ENCODE measurements around the gene TREX2. TPM values are rescaled to one million over a fixed set of nuclear protein-coding genes. Genes with fewer than 3 reads are reported as not detected.

TREX2 gene
- total and polyA plus RNA-seq, 12 donors = 0.28 to 4.3 (median 1.1) TPM; not detected in 2

- no peaks in the 10 kb centered on the region for H3K36me3 ChIP-seq (replicated peaks in 1 of 2)
- peak overlapping the region in 1 of 5 donors; percentile 66 for H3K27ac ChIP-seq
- H3K27me3 ChIP-seq = peaks cover 10% of the 10 kb centered on the region
- no peak overlapping the region for H3K4me3 ChIP-seq
- no peaks in the 10 kb centered on the region for H3K9me3 ChIP-seq (replicated peaks in 1 of 3)
- no peak for DNase-seq
- intact Hi-C loops (cut with DNase I) = no loop called here
- TF ChIP-seq POLR2A (IDR thresholded peaks at IDR 0.05) = no peak
- TF ChIP-seq CTCF (IDR thresholded peaks at IDR 0.05) = no peak
- no peaks in the 10 kb centered on the region for H3K4me1 ChIP-seq (replicated peaks in 1 of 2)
- 51 to 80% (median 67%) methylated on average over 4 to 10 of the region's 10 CpGs for WGBS, 4 donors
These were observed 45.6 kb upstream of the TREX2 start for GRCh38 chrX:153491351-153491914.

GRCh38 chrX:153490217-153490930, 44.5 kb upstream of the TREX2 start:
- H3K4me3 ChIP-seq = no peak overlapping the region
- no peaks in the 10 kb centered on the region for H3K36me3 ChIP-seq (replicated peaks in 1 of 2)
- DNase-seq = no peak
- no peaks in the 10 kb centered on the region for H3K4me1 ChIP-seq (replicated peaks in 1 of 2)
- peaks cover 3% of the 10 kb centered on the region for H3K27me3 ChIP-seq
- TF ChIP-seq CTCF (IDR thresholded peaks at IDR 0.05) (no peak), POLR2A (IDR thresholded peaks at IDR 0.05) (no peak)
- no peak overlapping the region for H3K27ac ChIP-seq
- WGBS, 4 donors = 80 to 100% (median 86%) methylated on average over 1 to 20 of the region's 20 CpGs
- intact Hi-C loops (cut with DNase I) = no loop called here
- H3K9me3 ChIP-seq (replicated peaks in 1 of 3) = no peaks in the 10 kb centered on the region

- intact Hi-C loops (cut with DNase I) = no loop called here
- whole genome bisulfite sequencing, 4 donors = 56 to 75% (median 61%) methylated on average over 4 to 26 of the region's 27 CpGs
These were observed 42.5 kb upstream of the TREX2 start for GRCh38 chrX:153488231-153488914.

More at GRCh38 chrX:153488231-153488914, 42.5 kb upstream of the TREX2 start:
- TF ChIP-seq CTCF (IDR thresholded peaks at IDR 0.05) (no peak), POLR2A (IDR thresholded peaks at IDR 0.05) (no peak)
- Histone ChIP-seq H3K36me3 (replicated peaks in 1 of 2) (no peaks in the 10 kb centered on the region), H3K4me3 (no peak overlapping the region), H3K27me3 (no peaks in the 10 kb centered on the region), H3K4me1 (replicated peaks in 1 of 2) (no peaks in the 10 kb centered on the region), H3K27ac (peak overlapping the region in 3 of 5 donors; percentile 12 to 88 (median 47)), H3K9me3 (replicated peaks in 1 of 3) (no peaks in the 10 kb centered on the region)
- DNase-seq = peak in 5 of 7 donors; percentile 19 to 64 (median 43)
